Measurements from ENCODE around the gene ABCB8. TPM values are rescaled to one million over a fixed set of nuclear protein-coding genes. Genes with fewer than 3 reads are reported as not detected.

The ABCB8 gene
- total and polyA plus RNA-seq, 2 of the 4 experiments (the other 2 are of a cell fraction), result 16.3 to 26.8 TPM

DNA sequence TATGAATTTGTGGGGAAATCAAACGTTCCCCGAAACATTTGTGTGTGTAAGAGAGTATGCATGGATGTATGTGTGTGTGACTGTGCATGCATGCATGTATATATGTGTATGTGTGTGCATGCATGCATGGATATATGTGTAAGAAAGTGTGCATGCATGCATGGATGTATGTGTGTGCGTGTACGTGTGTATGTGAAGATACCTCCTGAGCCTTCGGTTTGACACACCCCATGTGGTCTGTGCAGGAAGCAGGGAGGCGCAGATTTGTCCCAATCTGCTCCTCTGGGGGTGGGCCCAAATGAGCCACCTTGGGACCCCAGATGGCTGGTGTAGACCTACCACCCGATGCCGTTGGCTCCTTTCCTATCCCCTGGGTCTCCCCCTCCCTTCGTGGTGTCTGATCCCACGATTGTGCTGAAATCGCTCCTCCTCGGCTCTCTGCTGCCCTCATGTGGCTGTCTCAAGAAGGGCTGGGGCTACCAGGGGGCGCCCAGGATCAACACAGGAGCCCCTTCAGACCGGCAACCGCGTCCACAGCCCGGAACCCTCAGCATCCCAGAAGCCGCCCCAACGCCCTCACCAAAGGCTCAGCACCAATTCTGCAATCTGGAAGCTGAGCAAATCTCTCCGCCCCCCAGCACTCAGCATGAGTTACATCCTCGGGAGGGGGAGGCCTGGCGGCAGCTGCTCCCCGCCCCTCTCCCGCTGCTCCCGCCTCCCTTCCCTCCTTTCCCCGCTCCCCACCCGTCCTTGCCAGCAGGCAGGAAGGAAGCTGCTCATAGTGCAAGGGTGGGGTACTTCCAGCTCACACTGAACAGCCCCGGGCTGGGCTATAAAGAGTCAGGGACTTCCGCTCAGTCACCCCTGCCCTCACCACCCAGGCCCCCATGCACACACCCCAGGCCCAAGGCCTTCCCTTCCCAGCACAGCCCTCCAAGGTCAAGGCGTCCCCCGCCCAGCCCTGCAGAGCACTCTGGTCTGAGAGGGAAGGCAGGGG is 39.7 kb upstream of the ABCB8 start:
- no peak for TF ChIP-seq RCOR1 (IDR thresholded peaks at IDR 0.05; ENCODE audit: insufficient replicate concordance, low read length)
- TF ChIP-seq RAD21 (IDR thresholded peaks at IDR 0.05; ENCODE audit: low read length), result peak; percentile 76
- TF ChIP-seq MAZ (IDR thresholded peaks at IDR 0.05; ENCODE audit: borderline replicate concordance, low read depth, low read length), result peak; percentile 61; the same call in 1 of the 2 replicates
- peak; percentile 60 for TF ChIP-seq SMC3 (IDR thresholded peaks at IDR 0.05; ENCODE audit: low read depth, low read length)
- no peak for TF ChIP-seq MXI1 (IDR thresholded peaks at IDR 0.05; ENCODE audit: borderline replicate concordance, low read depth, low read length)
- TF ChIP-seq, protein P1, sequence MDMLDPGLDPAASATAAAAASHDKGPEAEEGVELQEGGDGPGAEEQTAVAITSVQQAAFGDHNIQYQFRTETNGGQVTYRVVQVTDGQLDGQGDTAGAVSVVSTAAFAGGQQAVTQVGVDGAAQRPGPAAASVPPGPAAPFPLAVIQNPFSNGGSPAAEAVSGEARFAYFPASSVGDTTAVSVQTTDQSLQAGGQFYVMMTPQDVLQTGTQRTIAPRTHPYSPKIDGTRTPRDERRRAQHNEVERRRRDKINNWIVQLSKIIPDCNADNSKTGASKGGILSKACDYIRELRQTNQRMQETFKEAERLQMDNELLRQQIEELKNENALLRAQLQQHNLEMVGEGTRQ (IDR thresholded peaks at IDR 0.05; ENCODE audit: low read depth, low read length), result no peak
- TF ChIP-seq, protein P2, sequence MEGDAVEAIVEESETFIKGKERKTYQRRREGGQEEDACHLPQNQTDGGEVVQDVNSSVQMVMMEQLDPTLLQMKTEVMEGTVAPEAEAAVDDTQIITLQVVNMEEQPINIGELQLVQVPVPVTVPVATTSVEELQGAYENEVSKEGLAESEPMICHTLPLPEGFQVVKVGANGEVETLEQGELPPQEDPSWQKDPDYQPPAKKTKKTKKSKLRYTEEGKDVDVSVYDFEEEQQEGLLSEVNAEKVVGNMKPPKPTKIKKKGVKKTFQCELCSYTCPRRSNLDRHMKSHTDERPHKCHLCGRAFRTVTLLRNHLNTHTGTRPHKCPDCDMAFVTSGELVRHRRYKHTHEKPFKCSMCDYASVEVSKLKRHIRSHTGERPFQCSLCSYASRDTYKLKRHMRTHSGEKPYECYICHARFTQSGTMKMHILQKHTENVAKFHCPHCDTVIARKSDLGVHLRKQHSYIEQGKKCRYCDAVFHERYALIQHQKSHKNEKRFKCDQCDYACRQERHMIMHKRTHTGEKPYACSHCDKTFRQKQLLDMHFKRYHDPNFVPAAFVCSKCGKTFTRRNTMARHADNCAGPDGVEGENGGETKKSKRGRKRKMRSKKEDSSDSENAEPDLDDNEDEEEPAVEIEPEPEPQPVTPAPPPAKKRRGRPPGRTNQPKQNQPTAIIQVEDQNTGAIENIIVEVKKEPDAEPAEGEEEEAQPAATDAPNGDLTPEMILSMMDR (conservative IDR thresholded peaks at IDR 0.05; ENCODE audit: low read depth, low read length), result peak; percentile 73
- Histone ChIP-seq H2BK120ac (ENCODE audit: low read depth, low read length) (no peak overlapping the region), H3K14ac (replicated peaks; ENCODE audit: low read depth, low read length) (no peak overlapping the region), H2AK5ac (ENCODE audit: low read depth, low read length) (no peak overlapping the region), H3K4me1 (ENCODE audit: control insufficient read depth, insufficient read depth, low read length) (no peaks in the 10 kb centered on the region; the same call in 1 of the 2 replicates), H3K79me1 (ENCODE audit: low read depth in 1 of 2, low read length in 2 of 2) (no peaks in the 10 kb centered on the region), H3K9me1 (ENCODE audit: insufficient read depth, low read length) (no peaks in the 10 kb centered on the region), H4K5ac (ENCODE audit: low read depth, low read length) (no peak overlapping the region), H3K23ac (ENCODE audit: low read depth, low read length) (no peak overlapping the region), H4K20me1 (ENCODE audit: insufficient read depth, low read length) (no peaks in the 10 kb centered on the region), H3K56ac (ENCODE audit: extremely low read depth, insufficient read depth, low read length) (no peak overlapping the region), H2BK15ac (ENCODE audit: low read depth, low read length) (no peak overlapping the region), H4K8ac (ENCODE audit: low read depth in 2 of 2, low read length in 2 of 2) (no peak overlapping the region), H3K36me3 (ENCODE audit: control insufficient read depth, insufficient read depth, low read length) (no peaks in the 10 kb centered on the region), H2BK5ac (ENCODE audit: low read depth, low read length, poor library complexity, severe bottlenecking) (no peak overlapping the region), H3K9me3 (ENCODE audit: control insufficient read depth, insufficient read depth, low read length) (peaks cover 10% of the 10 kb centered on the region), H3K4me2 (ENCODE audit: low read depth, low read length) (peak overlapping the region; percentile 44; the same call in 1 of the 2 replicates), H3K4me3 (ENCODE audit: insufficient read depth, low read depth, low read length) (no peak overlapping the region), H2BK20ac (ENCODE audit: low read depth, low read length) (no peak overlapping the region), H3K9ac (ENCODE audit: low read depth, low read length) (no peak overlapping the region), H2AFZ (replicated peaks; ENCODE audit: low read length, poor library complexity) (peak overlapping the region; percentile 76), H3K27me3 (ENCODE audit: control insufficient read depth, insufficient read depth, low read length) (peaks cover 6% of the 10 kb centered on the region; the same call in 1 of the 2 replicates), H4K91ac (ENCODE audit: insufficient read depth, low read depth, low read length) (no peak overlapping the region), H2AK9ac (replicated peaks; ENCODE audit: low read depth, low read length, poor library complexity) (no peak overlapping the region), H3K27ac (ENCODE audit: insufficient read depth, low read length) (no peak overlapping the region), H3K18ac (ENCODE audit: low read depth, low read length) (no peak overlapping the region), H3K4ac (ENCODE audit: low read depth, low read length) (no peak overlapping the region)
- WGBS, 2 experiments (ENCODE audit: extremely low coverage in 2 of 2, insufficient read length in 1 of 2), result 8% methylated on average over 12 of the region's 31 CpGs; no CpG with 5 or more reads in 1 of the 2 experiments
- in situ Hi-C loops (cut with MboI; ENCODE audit: low sequenced_read_pairs) (loop anchor here (5.0 to 25.0 kb wide), 3 partner anchors 86 to 576 kb away; a partner anchor contains a TSS), intact Hi-C loops (cut with micrococcal nuclease) (loop anchor here (1.0 kb wide), 1 partner anchor 540 kb away; no protein-coding TSS in a partner anchor), dilution Hi-C loops (cut with HindIII; ENCODE audit: low sequenced_read_pairs, unreplicated experiment) (no loop called here)
- no TSS peak for BruUV-seq (replicated peaks)
- ATAC-seq (ENCODE audit: low read depth), result peak; percentile 77
- CTCF ChIA-PET, result interaction anchor here (0.6 to 1.6 kb wide), 8 partner anchors 8 to 116 kb away, joined by 3 to 6 read pairs (median 3); no protein-coding TSS in a partner anchor
- POLR2A ChIA-PET (ENCODE audit: unreplicated experiment), result no interaction called here
- DNase-seq, result no peak
